Tibial nerve (tissue), 4 donors: Measurements from ENCODE around the gene TMEM9.

Experiments used
- EP300 ChIP-seq, 2 donors: sonication (generic); formaldehyde crosslinking; IDR thresholded peaks; one replicate each; pipeline ENCODE4 v1.6.1; 2017; ENCODE audit warnings: antibody characterized with exemption in 2 of 2, mild to moderate bottlenecking in 1 of 2
- TF ChIP-seq, protein P1 (sequence below), 5 experiments: fragments of 200-600 bp in 3 of 5; fragments of 450-650 bp in 2 of 5; sonication (generic) in 3 of 5; IDR thresholded peaks; one replicate each; pipeline ENCODE4 v1.5.1; 2016 to 2019; ENCODE audit warnings: antibody characterized with exemption in 5 of 5, mild to moderate bottlenecking in 3 of 5, moderate library complexity in 2 of 5

GRCh38 chr1:201126832-201127754, 27.2 kb downstream of the TMEM9 start, which contains the start of gene ASCL5:
- TF ChIP-seq, protein P1, sequence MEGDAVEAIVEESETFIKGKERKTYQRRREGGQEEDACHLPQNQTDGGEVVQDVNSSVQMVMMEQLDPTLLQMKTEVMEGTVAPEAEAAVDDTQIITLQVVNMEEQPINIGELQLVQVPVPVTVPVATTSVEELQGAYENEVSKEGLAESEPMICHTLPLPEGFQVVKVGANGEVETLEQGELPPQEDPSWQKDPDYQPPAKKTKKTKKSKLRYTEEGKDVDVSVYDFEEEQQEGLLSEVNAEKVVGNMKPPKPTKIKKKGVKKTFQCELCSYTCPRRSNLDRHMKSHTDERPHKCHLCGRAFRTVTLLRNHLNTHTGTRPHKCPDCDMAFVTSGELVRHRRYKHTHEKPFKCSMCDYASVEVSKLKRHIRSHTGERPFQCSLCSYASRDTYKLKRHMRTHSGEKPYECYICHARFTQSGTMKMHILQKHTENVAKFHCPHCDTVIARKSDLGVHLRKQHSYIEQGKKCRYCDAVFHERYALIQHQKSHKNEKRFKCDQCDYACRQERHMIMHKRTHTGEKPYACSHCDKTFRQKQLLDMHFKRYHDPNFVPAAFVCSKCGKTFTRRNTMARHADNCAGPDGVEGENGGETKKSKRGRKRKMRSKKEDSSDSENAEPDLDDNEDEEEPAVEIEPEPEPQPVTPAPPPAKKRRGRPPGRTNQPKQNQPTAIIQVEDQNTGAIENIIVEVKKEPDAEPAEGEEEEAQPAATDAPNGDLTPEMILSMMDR (IDR thresholded peaks at IDR 0.05), result no peak
- TF ChIP-seq EP300 (IDR thresholded peaks at IDR 0.05), result no peak
